GM12873 (cell line): ENCODE measurements around the gene GRN.

Experiments
- TF ChIP-seq, protein P1 (sequence below): IDR thresholded peaks from 2 replicates; pipeline ENCODE4 v1.5.1; 2012; ENCODE audit warnings: low read depth, mild to moderate bottlenecking, moderate library complexity, low read length, control low read depth; ENCODE audit not compliant: insufficient read depth; ENCODE audit errors: missing control alignments

The GRN gene

DNA sequence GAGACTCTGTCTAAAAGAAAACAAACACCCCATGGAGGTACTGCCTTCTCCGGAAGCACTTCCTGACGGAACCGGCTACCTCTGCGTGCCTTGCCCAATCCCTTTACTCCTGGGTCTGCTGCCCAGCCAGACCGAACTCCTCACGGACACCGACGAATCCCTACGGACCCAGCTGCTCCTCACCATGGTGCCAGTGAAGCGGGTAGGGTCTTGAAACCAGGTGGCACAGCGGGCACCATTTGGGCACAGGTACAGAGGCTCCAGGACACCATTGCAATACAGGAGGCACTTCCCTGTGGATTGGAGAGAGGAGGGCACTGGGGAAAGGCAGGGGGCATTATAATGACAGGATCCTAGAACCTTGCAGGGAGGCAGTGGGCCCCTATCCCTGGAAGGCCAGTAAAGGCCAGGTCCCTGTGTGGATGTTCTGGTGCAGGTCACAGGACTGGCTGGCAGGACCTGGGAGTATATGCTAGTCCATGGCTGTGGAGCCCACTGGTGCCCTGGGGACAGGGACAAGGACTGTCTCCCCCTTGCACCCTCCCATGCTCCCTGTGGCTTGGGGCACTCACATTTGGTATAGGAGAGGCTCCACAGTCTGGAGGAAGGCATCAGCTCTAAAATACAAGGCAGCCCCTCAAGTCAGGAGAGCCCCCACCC is 22.7 kb upstream of the GRN start:
- TF ChIP-seq, protein P1, sequence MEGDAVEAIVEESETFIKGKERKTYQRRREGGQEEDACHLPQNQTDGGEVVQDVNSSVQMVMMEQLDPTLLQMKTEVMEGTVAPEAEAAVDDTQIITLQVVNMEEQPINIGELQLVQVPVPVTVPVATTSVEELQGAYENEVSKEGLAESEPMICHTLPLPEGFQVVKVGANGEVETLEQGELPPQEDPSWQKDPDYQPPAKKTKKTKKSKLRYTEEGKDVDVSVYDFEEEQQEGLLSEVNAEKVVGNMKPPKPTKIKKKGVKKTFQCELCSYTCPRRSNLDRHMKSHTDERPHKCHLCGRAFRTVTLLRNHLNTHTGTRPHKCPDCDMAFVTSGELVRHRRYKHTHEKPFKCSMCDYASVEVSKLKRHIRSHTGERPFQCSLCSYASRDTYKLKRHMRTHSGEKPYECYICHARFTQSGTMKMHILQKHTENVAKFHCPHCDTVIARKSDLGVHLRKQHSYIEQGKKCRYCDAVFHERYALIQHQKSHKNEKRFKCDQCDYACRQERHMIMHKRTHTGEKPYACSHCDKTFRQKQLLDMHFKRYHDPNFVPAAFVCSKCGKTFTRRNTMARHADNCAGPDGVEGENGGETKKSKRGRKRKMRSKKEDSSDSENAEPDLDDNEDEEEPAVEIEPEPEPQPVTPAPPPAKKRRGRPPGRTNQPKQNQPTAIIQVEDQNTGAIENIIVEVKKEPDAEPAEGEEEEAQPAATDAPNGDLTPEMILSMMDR, result no peak

GRCh38 chr17:44323359-44324091 is 21.6 kb upstream of the GRN start:
- TF ChIP-seq, protein P1, result no peak

GRCh38 chr17:44324092-44324570 is 21.0 kb upstream of the GRN start:
- TF ChIP-seq, protein P1, result no peak

GRCh38 chr17:44324571-44325275 is 20.4 kb upstream of the GRN start, which contains the start of gene SLC25A39:
TSS of gene SLC25A39 (minus strand) at chr17:44324823. CDS start at chr17:44323562, 1,261 bp downstream.
- TF ChIP-seq, protein P1, result no peak

- TF ChIP-seq, protein P1, result no peak
These were observed 18.1 kb upstream of the GRN start for GRCh38 chr17:44326861-44327444.

DNA sequence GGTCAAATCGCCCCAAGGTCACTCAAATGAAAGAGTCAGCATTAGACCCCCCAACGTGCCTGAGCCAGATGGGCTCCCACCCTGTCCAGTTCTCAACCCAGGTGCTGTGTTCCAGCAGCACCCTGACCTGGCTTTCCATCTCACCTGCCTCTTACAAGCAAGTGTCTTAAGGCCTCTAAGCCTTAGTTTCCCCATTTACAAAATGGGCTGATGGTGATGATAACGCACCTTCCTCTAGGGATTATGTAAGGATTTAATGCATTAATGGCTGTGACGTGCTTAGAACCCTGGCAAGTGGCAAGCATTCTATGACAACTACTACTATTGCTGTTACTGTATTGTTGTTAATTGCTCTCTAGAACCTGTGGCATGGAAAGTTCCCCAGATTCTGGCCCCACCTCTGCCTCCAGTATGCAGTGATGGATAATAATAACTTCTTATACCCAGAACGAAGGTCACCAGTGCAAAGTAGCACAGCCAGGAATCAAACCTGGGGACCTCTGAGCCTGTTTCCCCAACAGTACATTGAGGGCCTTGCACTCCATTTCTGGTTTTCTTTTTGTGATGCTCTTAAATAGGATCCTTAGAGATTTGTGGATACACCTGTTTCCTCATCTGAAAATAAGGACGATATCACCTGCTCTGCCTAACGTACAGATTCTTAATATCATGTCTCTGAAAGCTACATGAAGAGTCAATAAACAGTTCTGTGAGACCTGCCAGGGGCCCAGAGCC is 17.2 kb upstream of the GRN start:
- TF ChIP-seq, protein P1, result no peak
